ENCODE data around the gene C11orf71.

Gene C11orf71

DNA sequence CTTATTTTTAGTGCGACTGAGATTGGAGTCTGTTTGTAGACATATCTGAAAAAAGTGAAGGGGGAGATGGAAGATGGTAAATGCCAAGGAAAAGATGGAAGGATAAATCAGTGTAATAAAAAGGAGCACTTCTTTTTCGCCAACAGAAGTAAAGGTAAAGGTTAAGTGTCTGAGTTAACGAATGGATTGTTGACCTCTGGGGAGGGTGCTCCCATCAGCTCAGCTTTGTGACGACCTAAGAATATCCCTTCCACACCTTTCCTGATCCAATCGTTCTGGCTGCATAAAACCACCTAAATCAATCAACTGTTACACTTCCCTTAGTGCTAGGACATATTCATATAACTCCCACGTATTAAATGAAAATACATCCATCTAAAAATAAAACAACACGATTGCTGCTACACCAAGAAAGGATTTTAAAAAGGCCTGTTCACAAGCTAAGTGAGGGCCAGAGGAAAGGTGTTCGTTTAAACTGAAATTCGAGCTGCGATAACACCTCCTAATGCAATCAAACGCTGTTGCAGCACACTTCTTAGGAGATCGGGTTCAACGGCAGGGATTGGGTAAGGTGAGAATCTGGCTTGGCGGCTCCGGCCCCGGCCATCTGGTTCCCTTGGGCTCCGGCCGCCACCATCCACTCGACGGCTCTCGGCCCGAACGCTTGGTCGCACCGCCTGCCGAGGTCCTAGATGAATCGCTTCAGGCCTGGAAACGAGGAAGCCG is 658 bp downstream of the C11orf71 start:
- in situ Hi-C loops (cut with MboI; ENCODE audit: low sequenced_read_pairs), result no loop called here

DNA sequence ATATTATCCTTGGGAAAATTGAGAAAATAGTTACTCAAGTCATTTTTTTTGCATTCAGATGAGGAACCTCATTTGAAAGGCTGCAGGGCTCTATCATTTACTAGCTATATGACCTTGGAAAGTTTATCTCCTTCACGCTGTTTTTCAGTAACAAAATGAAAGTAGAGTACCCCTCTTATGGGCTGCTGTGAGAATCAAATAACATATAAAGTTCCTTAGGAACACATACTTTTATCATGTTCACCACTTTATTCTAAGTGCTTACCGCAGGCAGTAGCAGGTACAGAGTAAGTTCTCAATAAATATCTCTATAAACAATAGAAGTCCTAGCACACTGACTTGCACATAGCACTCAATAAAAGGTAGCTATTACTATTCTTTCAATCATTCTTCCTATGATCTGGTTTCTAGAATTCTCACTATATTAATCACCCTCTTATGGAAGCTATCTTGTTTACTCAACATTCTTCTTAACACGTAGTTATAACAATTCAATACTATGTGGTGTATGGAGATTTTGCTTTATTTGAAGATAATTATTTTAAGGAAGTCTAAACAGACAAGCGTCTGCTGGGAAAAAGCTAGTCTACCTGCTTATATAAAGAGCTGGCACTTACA is 1.9 kb downstream of the C11orf71 start:
- in situ Hi-C loops (cut with MboI; ENCODE audit: low sequenced_read_pairs), result no loop called here

DNA sequence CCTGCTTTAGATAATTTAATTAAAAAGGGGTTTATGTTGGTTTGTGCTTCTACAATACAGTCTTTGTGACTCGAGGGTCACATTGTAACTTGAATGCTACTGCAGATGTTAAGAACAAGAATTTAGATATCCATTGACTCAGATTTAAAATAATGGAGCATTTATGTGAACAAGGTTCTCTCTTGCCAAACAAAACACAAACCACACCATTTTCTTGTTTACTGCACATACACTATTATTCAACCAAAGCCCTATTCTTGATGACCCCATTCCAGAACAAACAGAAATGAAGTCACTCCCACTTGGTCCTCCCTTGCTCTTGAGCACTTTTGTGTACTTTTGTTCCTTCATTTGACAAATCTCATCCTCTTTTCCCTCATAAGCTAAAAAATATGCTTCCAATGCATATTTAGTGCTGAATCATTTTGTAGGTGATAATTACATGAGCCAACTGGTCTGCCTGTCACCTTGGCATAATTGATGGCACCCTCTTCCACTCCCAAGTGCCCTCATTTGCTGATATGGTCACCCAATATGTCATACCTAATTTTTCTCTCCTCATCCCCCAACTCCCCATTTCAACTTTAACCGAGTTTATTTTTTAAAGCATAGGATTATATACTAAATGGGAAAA is 2.8 kb downstream of the C11orf71 start:
- in situ Hi-C loops (cut with MboI; ENCODE audit: low sequenced_read_pairs), result no loop called here

DNA sequence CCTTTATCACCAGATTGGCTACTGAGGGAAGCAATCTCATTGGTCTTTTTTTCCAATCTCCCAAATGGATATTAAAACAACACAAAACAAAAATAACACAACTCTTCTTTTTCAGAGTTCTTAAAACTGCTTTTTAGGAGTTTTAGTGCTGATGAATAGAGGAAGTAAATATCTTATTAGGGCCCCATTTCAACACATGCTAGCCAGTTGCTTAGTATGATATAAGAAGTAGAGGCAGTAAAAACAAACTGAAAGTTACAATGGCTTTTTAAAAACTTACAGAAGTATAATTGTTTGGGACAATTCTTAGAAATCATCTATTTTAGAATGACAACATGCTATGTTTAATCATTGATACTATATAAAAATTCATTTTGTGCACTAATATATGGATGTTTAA is 3.4 kb downstream of the C11orf71 start:
- in situ Hi-C loops (cut with MboI; ENCODE audit: low sequenced_read_pairs), result no loop called here

DNA sequence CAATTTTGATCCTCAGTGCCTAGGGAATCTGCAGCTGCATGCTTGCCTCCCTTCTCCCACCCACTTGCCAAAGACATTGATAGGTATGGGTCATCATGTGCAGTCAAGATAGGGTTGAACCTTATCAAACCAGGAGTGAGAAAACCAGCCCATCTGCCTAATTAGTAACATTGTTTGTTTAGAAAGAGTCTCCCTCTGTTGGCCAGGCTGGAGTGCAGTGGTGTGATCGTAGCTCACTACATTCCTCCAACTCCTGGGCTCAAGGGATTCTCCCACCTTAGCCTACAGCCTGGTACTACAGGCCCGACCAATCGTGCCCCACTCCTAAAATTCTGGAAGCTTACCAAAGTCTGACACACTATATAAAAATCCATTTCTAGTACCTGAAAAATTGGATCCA is 4.6 kb downstream of the C11orf71 start:
- in situ Hi-C loops (cut with MboI; ENCODE audit: low sequenced_read_pairs), result no loop called here

DNA sequence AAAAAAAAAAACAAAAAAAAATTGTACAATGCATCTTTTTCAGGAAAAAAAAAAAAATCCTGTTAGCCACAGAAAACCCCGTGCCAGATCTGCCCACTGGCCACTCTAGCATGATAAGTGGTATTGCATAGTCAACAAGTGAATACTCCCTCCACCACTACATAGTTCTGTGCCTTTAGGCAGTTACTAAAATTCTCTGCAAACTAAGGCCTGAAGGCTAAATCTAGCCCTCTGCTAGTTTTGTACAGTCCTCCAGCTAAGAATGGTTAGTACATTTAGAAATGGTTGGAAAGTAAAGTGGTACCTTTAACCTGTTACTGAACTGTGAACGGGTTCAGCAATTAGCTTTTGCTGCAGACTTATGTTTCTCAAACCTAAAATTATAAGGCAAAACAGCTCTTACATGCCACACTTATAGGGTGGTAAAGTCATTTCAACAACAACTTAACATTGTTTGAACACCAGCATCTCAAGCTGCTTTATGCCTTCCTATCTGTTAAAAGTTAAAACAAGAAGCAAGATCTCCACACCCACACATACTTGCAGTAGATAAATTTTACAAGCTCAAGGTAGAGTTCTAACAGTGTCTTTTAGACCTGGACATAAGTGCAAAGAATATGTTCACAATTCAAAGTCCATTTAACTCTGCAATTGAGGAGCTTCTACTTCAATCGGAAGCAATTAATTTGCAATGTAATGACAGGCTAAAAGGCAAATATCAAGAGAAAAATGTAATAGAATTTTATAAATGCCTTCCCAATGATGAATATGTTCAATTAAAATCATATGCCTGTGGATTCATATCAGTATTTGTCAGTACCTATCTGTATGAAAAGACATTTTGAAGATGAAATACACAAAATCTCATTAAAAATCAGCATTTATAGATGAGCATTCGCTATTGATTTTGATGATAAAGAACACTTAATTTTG is 7.3 kb downstream of the C11orf71 start:
- in situ Hi-C loops (cut with MboI; ENCODE audit: low sequenced_read_pairs), result no loop called here

DNA sequence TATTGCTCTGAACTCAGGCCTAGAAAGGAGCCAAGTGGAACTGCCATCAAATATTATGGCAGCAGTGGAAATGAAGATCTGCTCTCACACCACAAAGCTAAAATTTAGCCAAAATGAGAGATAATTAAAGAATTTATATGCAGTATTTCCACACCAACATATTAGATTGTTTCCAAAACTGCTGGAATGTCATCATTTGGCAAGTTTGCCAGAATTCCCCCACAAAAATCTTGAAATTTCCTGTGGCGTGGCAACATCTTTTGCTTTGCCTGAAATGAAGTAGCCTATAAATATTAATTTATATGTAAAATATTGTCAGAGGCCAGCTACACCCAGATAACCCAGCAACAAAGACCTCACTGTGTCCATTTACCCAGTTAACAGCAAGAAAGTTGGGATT is 13.8 kb downstream of the C11orf71 start:
- in situ Hi-C loops (cut with MboI; ENCODE audit: low sequenced_read_pairs), result no loop called here

DNA sequence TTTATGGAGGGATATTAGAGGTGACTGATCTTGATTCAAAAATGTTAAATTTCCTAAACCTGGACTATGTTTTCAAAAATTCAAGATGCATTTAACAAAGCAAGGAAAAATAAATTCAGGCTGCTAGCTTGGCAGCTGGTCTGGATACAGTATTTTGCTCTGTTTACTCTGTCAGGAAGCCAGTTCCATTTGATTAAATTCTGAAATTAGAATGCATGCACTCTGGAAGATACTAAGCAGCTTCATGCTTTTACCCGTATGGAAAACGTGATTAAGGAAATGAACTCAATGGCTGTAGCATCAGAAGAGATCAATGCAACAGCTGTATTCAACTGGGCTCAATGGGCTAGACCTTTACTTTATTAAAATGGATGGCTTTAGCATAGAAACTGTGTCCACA is 14.2 kb downstream of the C11orf71 start:
- in situ Hi-C loops (cut with MboI; ENCODE audit: low sequenced_read_pairs), result no loop called here

DNA sequence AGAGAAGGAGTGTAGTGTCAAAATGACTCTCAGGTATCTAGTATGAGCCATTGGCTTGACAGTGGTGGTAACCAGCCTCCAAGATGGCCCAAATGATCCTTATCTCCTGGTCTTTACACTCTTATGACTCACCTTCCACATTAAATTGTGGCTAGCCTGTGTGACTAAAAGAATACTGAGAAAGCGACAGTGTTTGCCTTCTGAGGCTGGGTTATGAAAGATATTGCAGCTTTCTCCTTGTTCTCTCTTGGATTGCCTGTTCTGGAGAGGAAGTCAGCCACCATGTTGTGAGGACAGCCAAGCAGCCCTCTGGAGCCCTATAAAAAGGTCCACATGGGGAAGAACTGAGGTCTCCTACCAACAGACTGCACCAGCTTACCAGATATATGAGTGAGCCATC is 15.8 kb downstream of the C11orf71 start:
- in situ Hi-C loops (cut with MboI; ENCODE audit: low sequenced_read_pairs), result no loop called here

DNA sequence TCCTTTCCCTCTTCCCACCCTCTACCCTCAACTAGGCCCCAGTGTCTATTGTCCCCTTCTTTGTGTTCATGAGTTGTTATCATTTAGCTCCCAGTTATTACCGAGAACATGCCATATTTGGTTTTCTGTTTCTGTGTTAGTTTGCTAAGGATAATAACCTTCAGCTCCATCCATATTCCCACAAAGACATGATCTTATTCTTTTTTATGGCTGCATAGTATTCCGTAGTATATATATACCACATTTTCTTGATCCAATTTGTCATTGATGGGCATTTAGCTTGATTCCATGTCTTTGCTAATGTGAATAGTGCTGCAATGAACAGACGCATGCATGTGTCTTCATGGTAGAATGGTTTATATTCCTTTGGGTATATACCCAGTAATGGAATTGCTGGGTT is 17.8 kb downstream of the C11orf71 start:
- in situ Hi-C loops (cut with MboI; ENCODE audit: low sequenced_read_pairs), result no loop called here

DNA sequence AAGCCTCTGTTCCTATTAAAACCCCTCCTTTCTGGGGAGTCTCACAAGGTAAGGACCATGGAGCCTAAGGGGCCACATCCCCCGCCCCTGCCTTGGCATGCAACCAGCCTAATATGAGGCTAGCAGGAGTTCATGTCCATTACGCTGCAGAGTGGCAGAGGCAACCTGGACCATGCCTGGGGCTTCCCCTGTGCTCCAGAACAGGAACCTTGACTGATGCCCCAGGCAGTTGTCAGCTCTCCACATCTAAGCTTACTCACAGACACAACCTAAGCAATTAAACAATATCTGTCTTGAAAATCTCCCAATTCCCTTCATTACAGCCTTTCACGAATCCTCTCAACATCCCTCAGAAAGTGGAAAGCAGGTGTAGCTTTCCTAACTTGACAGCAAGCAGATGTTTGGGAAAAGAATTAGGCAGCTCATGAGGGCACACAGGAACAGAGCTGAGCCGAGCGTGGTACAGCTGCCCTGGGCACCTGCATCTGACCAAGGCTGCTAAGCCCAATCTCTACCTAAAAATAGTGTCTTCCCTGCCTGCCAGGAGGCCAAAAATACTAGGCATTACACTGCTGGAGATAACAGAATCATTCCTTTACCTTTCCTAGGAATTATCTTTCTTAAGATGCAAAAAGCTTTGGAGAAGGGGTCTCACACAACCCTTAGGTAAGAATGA is 20.8 kb downstream of the C11orf71 start:
- in situ Hi-C loops (cut with MboI; ENCODE audit: low sequenced_read_pairs), result no loop called here

DNA sequence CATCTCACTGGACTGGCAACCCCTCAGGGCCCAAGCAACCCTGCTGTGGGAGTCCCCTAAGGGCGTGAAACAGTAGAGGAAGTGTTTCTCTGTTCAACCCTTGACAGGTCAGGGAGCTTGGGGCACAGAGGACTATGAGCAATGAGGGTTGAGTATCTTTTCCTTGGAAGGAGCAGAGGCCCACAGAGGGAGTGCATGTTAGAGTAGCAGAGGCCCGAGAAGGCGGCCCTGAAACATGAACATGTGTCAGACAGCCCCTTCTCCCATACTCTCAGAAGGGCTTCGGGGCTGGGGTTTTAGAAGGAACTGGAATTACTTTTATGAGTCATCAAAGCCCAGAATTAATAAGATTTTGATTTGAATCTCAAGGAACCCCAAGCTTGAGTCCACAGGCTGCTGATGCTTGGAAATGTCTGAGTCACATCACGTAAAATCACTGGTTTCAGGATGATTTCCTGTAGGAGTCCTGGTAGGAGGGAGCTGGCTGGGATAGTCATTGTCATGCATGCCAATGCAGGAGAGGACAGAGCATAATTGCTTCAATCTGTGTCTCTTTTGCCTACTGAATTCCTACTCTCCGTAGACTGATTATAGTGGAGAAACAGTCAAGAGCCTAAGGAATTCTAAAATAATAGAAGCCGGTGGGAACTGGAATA is 22.6 kb downstream of the C11orf71 start:
- in situ Hi-C loops (cut with MboI; ENCODE audit: low sequenced_read_pairs), result no loop called here

DNA sequence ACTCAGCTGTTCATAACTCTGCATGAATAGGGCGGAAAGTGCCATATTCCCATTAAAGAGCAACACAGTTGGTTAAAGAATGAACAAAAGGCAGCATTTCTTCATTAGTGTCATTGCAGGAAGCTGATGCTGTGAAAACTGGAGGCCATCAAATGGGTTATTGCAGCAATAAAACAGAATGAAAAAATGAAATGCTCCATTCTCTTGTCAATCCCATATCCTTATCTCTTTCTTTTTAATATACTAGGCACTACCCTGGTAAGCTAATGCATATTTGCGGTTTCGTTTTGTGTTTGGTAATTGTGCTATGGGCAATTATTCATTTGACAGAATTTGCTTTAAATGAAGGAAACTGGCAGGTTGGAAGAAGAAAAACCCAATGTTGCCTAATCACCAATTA is 25.3 kb downstream of the C11orf71 start:
- in situ Hi-C loops (cut with MboI; ENCODE audit: low sequenced_read_pairs), result no loop called here

DNA sequence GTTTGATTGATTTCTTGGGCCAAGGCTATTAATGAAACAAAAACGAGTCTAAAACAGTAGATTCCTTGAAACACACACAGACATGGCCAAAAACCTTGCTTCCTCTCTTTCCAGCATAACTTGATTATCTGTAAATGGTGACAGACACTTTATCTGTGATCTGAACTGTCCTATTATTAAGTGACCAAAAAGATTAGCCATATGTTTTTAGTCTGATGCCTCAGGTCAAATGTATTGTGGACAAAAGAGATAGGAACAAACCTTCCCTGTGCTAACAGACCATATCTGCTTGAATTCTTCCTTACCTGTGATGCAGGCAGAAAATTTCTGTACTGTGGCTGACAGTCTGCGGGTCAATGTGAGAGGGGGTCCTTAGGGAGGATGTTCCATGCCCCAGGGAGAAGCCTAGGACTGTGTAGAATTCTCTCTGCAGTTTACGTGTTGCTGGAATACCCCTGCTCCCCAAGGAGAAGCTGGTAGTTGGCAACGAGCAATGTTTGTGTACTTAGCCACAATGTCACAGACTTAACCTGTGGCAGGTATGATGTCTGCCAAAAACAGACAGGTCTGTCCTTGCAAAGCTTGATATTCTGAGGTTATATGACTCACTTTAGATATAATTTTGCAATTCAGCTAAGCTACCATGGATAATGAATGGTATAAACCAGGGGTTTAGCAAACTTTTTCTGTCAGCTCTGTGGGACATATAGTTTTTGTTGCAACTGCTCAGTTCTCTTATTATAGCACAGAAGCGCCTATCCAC is 31.2 kb downstream of the C11orf71 start:
- in situ Hi-C loops (cut with MboI; ENCODE audit: low sequenced_read_pairs), result no loop called here

DNA sequence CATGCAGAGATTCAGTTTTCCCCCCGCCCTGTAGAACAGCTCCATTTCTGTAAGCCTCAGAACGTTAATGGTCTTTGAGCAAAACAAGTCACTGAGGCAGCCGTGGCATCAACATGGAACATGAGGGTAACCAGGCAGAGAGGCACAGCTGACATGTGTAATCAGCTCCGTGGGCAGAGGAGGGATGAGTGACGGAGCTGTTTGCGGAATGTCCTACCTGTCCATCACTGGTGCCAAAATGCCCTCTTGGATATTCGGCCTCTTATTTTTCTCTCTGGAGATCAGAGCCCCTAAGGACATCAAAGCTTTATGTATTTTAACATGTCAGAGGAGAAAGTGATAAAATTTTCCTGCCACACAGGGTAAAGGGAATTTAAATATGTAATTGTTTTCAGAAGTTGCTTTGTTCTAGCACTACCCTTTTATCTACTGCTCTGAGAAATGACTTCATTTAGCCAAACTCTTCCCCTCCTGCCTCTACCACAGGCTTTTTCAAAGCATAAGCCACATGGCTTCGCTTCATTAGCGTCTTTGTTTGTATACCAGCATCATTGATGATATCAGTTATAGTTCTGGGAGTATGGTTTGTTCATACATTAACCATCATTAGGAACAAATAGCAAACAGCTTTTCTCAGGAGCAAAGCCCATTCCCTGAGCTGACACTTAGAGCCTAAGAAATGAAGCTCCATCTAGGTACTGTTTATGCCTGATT is 32.9 kb downstream of the C11orf71 start:
- in situ Hi-C loops (cut with MboI; ENCODE audit: low sequenced_read_pairs), result no loop called here

DNA sequence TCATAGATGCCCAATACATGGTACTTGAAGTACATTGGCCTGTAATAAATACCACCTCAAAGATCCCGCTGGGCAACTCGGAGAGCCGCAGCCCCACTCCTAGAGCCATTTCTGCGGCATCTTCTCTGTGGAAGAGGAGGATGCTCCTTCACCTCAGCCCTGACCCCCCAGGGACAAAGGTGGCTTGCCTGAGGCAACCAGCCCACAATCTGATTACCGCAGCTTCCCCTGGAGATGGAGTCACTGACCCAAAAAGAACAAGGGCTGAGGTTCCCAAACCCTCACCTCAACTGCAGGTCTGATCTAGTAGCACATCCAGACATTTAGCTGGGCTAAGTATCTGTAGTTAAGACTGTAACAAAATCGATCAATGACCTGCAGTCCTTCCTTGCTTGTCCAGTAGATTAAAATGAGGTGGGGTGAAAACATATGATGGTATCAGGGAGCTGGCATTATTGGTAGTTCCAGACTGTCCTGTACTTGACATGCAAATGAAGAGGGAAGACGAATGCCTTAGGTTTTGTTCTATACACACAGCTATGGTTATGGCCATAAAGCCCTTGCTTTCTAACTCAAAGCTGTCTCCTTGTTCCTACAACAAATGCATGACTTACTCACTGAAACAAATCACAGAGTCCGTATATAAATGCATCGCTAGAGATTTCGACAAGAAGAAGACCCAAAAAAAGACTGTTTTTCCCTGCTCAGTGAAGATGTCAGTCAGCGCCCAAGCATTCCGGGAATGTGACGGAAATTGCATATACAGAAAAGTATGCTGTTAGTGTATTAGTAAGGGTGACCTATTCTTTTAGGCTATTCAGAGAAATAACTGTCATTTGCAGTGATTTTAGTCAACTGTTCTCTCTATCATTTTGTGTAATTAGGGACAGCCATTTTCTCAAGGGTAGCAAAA is 33.7 kb downstream of the C11orf71 start:
- in situ Hi-C loops (cut with MboI; ENCODE audit: low sequenced_read_pairs), result no loop called here

DNA sequence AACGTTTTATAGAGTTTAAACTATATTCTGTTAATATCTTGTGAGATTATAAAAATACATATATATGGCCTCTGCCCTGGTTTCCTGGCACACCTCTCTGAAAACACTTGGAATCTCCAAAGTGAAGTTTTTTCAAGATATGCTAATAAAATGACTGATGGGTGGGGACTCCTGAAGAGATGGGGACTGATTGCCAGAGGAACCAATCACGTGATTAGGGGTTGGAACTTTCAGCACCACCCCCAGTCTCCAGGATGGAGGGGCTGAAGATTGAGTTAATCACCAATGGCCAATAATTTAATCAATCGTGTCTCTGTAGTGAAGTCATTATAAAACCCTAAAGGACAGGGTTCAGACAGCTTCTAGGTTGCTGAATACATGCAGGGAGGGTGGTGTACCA is 37.4 kb downstream of the C11orf71 start:
- in situ Hi-C loops (cut with MboI; ENCODE audit: low sequenced_read_pairs), result no loop called here

DNA sequence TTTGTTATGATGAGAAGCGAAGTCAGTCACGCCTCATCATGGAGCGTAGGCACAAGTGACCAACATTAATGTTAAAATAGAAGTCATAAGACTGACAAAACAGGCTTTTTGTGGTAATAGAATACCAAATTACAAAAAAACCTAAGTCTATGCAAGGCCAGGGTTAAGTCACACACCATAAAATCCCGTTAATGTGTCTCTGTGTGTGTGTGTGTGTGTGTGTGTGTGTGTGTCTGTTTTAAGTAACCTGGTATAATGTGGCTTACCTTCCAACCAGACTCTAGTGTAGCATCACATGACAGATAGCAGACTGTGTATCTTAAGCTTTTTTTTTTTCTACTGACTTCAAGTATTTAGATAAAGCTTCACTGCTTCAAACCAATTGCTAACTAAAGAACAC is 38.0 kb downstream of the C11orf71 start:
- in situ Hi-C loops (cut with MboI; ENCODE audit: low sequenced_read_pairs), result no loop called here

Measured in HL-60/S4 treated with phorbol 12-myristate 13-acetate at 8.2 ng/mL for 4 days and 3 days (cell line).